Suprapubic skin (tissue), 3 donors: ENCODE data around the gene TBC1D5.

ENCODE experiments used
- CTCF ChIP-seq, 2 donors: fragments of 200-600 bp in 1 of 2; fragments of 450-650 bp in 1 of 2; sonication (generic) in 1 of 2; IDR thresholded peaks; one replicate each; pipeline ENCODE4 v1.5.1; 2016 to 2019; ENCODE audit warnings: antibody characterized with exemption in 2 of 2, mild to moderate bottlenecking in 1 of 2, moderate library complexity in 1 of 2
- POLR2A ChIP-seq, 2 donors: fragments of 450-650 bp; IDR thresholded peaks; one replicate each; pipeline ENCODE4 v1.6.1; 2017; ENCODE audit warnings: antibody characterized with exemption in 2 of 2, mild to moderate bottlenecking in 2 of 2, moderate library complexity in 2 of 2

GRCh38 chr3:17562845-17563244, 179.6 kb downstream of the TBC1D5 start:
- no peak for TF ChIP-seq POLR2A (IDR thresholded peaks at IDR 0.05)
- no peak for TF ChIP-seq CTCF (IDR thresholded peaks at IDR 0.05)
